Activated naive CD4-positive, alpha-beta T cell treated with anti-CD3 and anti-CD28 coated beads, Interleukin-2, amount 50 U/mL, for 24 hours (primary cell): ENCODE results near the gene RGS7.

Experiments
- H3K27ac Mint-ChIP-seq: one replicate; pipeline ENCODE4 v1.8.0; 2021; ENCODE audit warnings: mild to moderate bottlenecking, mixed read lengths
- H3K27me3 Mint-ChIP-seq: one replicate; pipeline ENCODE4 v1.8.0; 2021; ENCODE audit warnings: mixed read lengths
- H3K36me3 Mint-ChIP-seq: one replicate; pipeline ENCODE4 v1.8.0; 2021; ENCODE audit warnings: mixed read lengths
- H3K4me1 Mint-ChIP-seq: one replicate; pipeline ENCODE4 v1.8.0; 2021; ENCODE audit warnings: mixed read lengths
- H3K4me3 Mint-ChIP-seq: one replicate; pipeline ENCODE4 v1.8.0; 2021; ENCODE audit warnings: mild to moderate bottlenecking, mixed read lengths
- H3K9me3 Mint-ChIP-seq: one replicate; pipeline ENCODE4 v1.8.0; 2021; ENCODE audit warnings: mixed read lengths

The RGS7 gene

GRCh38 chr1:241217516-241217915 lies 139.5 kb downstream of the RGS7 start:
- no peaks in the 10 kb centered on the region for H3K4me1 Mint-ChIP-seq
- H3K9me3 Mint-ChIP-seq: peaks cover 5% of the 10 kb centered on the region
- no peaks in the 10 kb centered on the region for H3K36me3 Mint-ChIP-seq
- no peak overlapping the region for H3K4me3 Mint-ChIP-seq
- no peak overlapping the region for H3K27ac Mint-ChIP-seq
- H3K27me3 Mint-ChIP-seq: no peaks in the 10 kb centered on the region

- Mint-ChIP-seq H3K27me3 (no peaks in the 10 kb centered on the region), H3K9me3 (no peaks in the 10 kb centered on the region), H3K36me3 (no peaks in the 10 kb centered on the region), H3K27ac (no peak overlapping the region), H3K4me3 (no peak overlapping the region), H3K4me1 (no peaks in the 10 kb centered on the region)
Observed at GRCh38 chr1:241215683-241216082, 141.3 kb downstream of the RGS7 start.

GRCh38 chr1:241215203-241215602 lies 141.8 kb downstream of the RGS7 start:
- Mint-ChIP-seq H3K27ac (no peak overlapping the region), H3K4me3 (no peak overlapping the region), H3K27me3 (no peaks in the 10 kb centered on the region), H3K36me3 (no peaks in the 10 kb centered on the region), H3K4me1 (no peaks in the 10 kb centered on the region), H3K9me3 (no peaks in the 10 kb centered on the region)

- no peaks in the 10 kb centered on the region for H3K9me3 Mint-ChIP-seq
- no peaks in the 10 kb centered on the region for H3K36me3 Mint-ChIP-seq
- H3K27me3 Mint-ChIP-seq: no peaks in the 10 kb centered on the region
- H3K4me3 Mint-ChIP-seq: no peak overlapping the region
- H3K27ac Mint-ChIP-seq: no peak overlapping the region
- H3K4me1 Mint-ChIP-seq: no peaks in the 10 kb centered on the region
Observed at GRCh38 chr1:241213139-241213538, 143.9 kb downstream of the RGS7 start.

GRCh38 chr1:241212628-241213027 lies 144.4 kb downstream of the RGS7 start:
- Mint-ChIP-seq H3K4me1 (no peaks in the 10 kb centered on the region), H3K36me3 (no peaks in the 10 kb centered on the region), H3K4me3 (no peak overlapping the region), H3K9me3 (no peaks in the 10 kb centered on the region), H3K27ac (no peak overlapping the region), H3K27me3 (no peaks in the 10 kb centered on the region)

GRCh38 chr1:241208910-241209379 lies 148.1 kb downstream of the RGS7 start:
- H3K27ac Mint-ChIP-seq: no peak overlapping the region
- no peaks in the 10 kb centered on the region for H3K36me3 Mint-ChIP-seq
- no peak overlapping the region for H3K4me3 Mint-ChIP-seq
- H3K27me3 Mint-ChIP-seq: no peaks in the 10 kb centered on the region
- no peaks in the 10 kb centered on the region for H3K4me1 Mint-ChIP-seq
- peaks cover 1% of the 10 kb centered on the region for H3K9me3 Mint-ChIP-seq

- no peaks in the 10 kb centered on the region for H3K36me3 Mint-ChIP-seq
- peaks cover 17% of the 10 kb centered on the region for H3K9me3 Mint-ChIP-seq
- no peak overlapping the region for H3K4me3 Mint-ChIP-seq
- H3K4me1 Mint-ChIP-seq: no peaks in the 10 kb centered on the region
- no peak overlapping the region for H3K27ac Mint-ChIP-seq
- no peaks in the 10 kb centered on the region for H3K27me3 Mint-ChIP-seq
Observed at GRCh38 chr1:241203817-241204216, 153.2 kb downstream of the RGS7 start.

- Mint-ChIP-seq H3K27ac (no peak overlapping the region), H3K9me3 (peaks cover 17% of the 10 kb centered on the region), H3K4me1 (no peaks in the 10 kb centered on the region), H3K4me3 (no peak overlapping the region), H3K27me3 (no peaks in the 10 kb centered on the region), H3K36me3 (no peaks in the 10 kb centered on the region)
Observed at GRCh38 chr1:241202401-241202800, 154.6 kb downstream of the RGS7 start.

- H3K27me3 Mint-ChIP-seq: no peaks in the 10 kb centered on the region
- H3K36me3 Mint-ChIP-seq: no peaks in the 10 kb centered on the region
- H3K27ac Mint-ChIP-seq: no peak overlapping the region
- no peaks in the 10 kb centered on the region for H3K4me1 Mint-ChIP-seq
- H3K9me3 Mint-ChIP-seq: peaks cover 6% of the 10 kb centered on the region
- no peak overlapping the region for H3K4me3 Mint-ChIP-seq
Observed at GRCh38 chr1:241186716-241187115, 170.3 kb downstream of the RGS7 start.

- no peaks in the 10 kb centered on the region for H3K27me3 Mint-ChIP-seq
- H3K27ac Mint-ChIP-seq: no peak overlapping the region
- peaks cover 5% of the 10 kb centered on the region for H3K9me3 Mint-ChIP-seq
- no peaks in the 10 kb centered on the region for H3K4me1 Mint-ChIP-seq
- H3K36me3 Mint-ChIP-seq: no peaks in the 10 kb centered on the region
- H3K4me3 Mint-ChIP-seq: no peak overlapping the region
Observed at GRCh38 chr1:241181971-241182370, 175.0 kb downstream of the RGS7 start.

GRCh38 chr1:241181471-241181870 lies 175.5 kb downstream of the RGS7 start:
- Mint-ChIP-seq H3K4me3 (no peak overlapping the region), H3K27me3 (no peaks in the 10 kb centered on the region), H3K36me3 (no peaks in the 10 kb centered on the region), H3K27ac (no peak overlapping the region), H3K9me3 (peaks cover 5% of the 10 kb centered on the region), H3K4me1 (no peaks in the 10 kb centered on the region)

GRCh38 chr1:241180569-241180968 lies 176.4 kb downstream of the RGS7 start:
- Mint-ChIP-seq H3K4me3 (no peak overlapping the region), H3K9me3 (peaks cover 5% of the 10 kb centered on the region), H3K27ac (no peak overlapping the region), H3K27me3 (no peaks in the 10 kb centered on the region), H3K4me1 (no peaks in the 10 kb centered on the region), H3K36me3 (no peaks in the 10 kb centered on the region)

- no peaks in the 10 kb centered on the region for H3K27me3 Mint-ChIP-seq
- H3K27ac Mint-ChIP-seq: no peak overlapping the region
- H3K4me3 Mint-ChIP-seq: no peak overlapping the region
- no peaks in the 10 kb centered on the region for H3K4me1 Mint-ChIP-seq
- H3K9me3 Mint-ChIP-seq: peaks cover 5% of the 10 kb centered on the region
- H3K36me3 Mint-ChIP-seq: no peaks in the 10 kb centered on the region
Observed at GRCh38 chr1:241177660-241178059, 179.3 kb downstream of the RGS7 start.

- Mint-ChIP-seq H3K27me3 (no peaks in the 10 kb centered on the region), H3K27ac (no peak overlapping the region)
Observed at GRCh38 chr1:241172486-241172885, 184.5 kb downstream of the RGS7 start.

GRCh38 chr1:241171991-241172390 lies 185.0 kb downstream of the RGS7 start:
- no peaks in the 10 kb centered on the region for H3K4me1 Mint-ChIP-seq
- no peak overlapping the region for H3K27ac Mint-ChIP-seq
- no peaks in the 10 kb centered on the region for H3K27me3 Mint-ChIP-seq
- H3K36me3 Mint-ChIP-seq: no peaks in the 10 kb centered on the region
- H3K4me3 Mint-ChIP-seq: no peak overlapping the region
- peaks cover 2% of the 10 kb centered on the region for H3K9me3 Mint-ChIP-seq

More at GRCh38 chr1:241172486-241172885, 184.5 kb downstream of the RGS7 start:
- H3K4me1 Mint-ChIP-seq: no peaks in the 10 kb centered on the region
- no peak overlapping the region for H3K4me3 Mint-ChIP-seq
- no peaks in the 10 kb centered on the region for H3K36me3 Mint-ChIP-seq
- H3K9me3 Mint-ChIP-seq: no peaks in the 10 kb centered on the region

GRCh38 chr1:241167121-241167630 lies 189.8 kb downstream of the RGS7 start:
- Mint-ChIP-seq H3K27me3 (no peaks in the 10 kb centered on the region), H3K4me1 (no peaks in the 10 kb centered on the region), H3K4me3 (no peak overlapping the region), H3K27ac (no peak overlapping the region), H3K36me3 (no peaks in the 10 kb centered on the region), H3K9me3 (peaks cover 8% of the 10 kb centered on the region)

GRCh38 chr1:241166625-241167024 lies 190.4 kb downstream of the RGS7 start:
- H3K9me3 Mint-ChIP-seq: peaks cover 8% of the 10 kb centered on the region
- no peak overlapping the region for H3K27ac Mint-ChIP-seq
- H3K27me3 Mint-ChIP-seq: no peaks in the 10 kb centered on the region
- no peaks in the 10 kb centered on the region for H3K4me1 Mint-ChIP-seq
- no peak overlapping the region for H3K4me3 Mint-ChIP-seq
- H3K36me3 Mint-ChIP-seq: no peaks in the 10 kb centered on the region
